HEK293 (cell line): Measurements from ENCODE around the gene LDLRAD4.

Experiments
- CTCF ChIA-PET: fragments of 350-600 bp; formaldehyde crosslinking; extraction: SDS; loops from one replicate; lab custom pipeline; 2021; ENCODE audit warnings: antibody characterized with exemption; lab: Yijun Ruan, JAX
- POLR2A ChIA-PET: fragments of 300-600 bp; formaldehyde crosslinking; extraction: SDS; loops from one replicate; lab custom pipeline; 2020; ENCODE audit warnings: antibody characterized with exemption, inconsistent platforms; lab: Yijun Ruan, JAX
- H3K27ac ChIP-seq: fragments of 200-500 bp; sonication (Bioruptor generic); 2 replicates; pipeline ENCODE4 v1.5.1; 2014; ENCODE audit warnings: low read depth, low read length, control low read depth, inconsistent platforms; ENCODE audit errors: extremely low read depth
- H3K36me3 ChIP-seq, 2 experiments: fragments of 200-500 bp in 1 of 2; sonication (Bioruptor generic) in 1 of 2; 1 replicate in 1 of 2; 2 replicates in 1 of 2; pipeline ENCODE4 v1.5.1; 2014 to 2017; ENCODE audit warnings: inconsistent platforms in 2 of 2, low read length in 2 of 2; ENCODE audit not compliant: control insufficient read depth in 2 of 2, insufficient read depth in 1 of 2
- H3K4me1 ChIP-seq: fragments of 200-500 bp; sonication (Bioruptor generic); 2 replicates; pipeline ENCODE4 v1.5.1; 2014; ENCODE audit warnings: mild to moderate bottlenecking, low read length, inconsistent platforms; ENCODE audit not compliant: control insufficient read depth, insufficient read depth
- H3K4me3 ChIP-seq: 2 replicates; pipeline ENCODE4 v1.5.1; 2011; ENCODE audit warnings: low read depth, mild to moderate bottlenecking, control low read depth, low read length, moderate library complexity
- H3K9me3 ChIP-seq: fragments of 200-500 bp; sonication (Bioruptor generic); 2 replicates; pipeline ENCODE4 v1.5.1; 2014; ENCODE audit warnings: low read depth, low read length, inconsistent platforms; ENCODE audit not compliant: control insufficient read depth, insufficient read depth
- GLI4 ChIP-seq: fragments of 450-650 bp; formaldehyde crosslinking; IDR thresholded peaks from 2 replicates; pipeline ENCODE4 v1.5.1; 2016; ENCODE audit warnings: missing biosample characterization, missing genetic modification characterization
- KLF16 ChIP-seq: fragments of 450-650 bp; formaldehyde crosslinking; IDR thresholded peaks from 2 replicates; pipeline ENCODE4 v1.5.1; 2017; ENCODE audit warnings: missing biosample characterization, missing genetic modification characterization
- KLF9 ChIP-seq: fragments of 450-650 bp; formaldehyde crosslinking; IDR thresholded peaks from 2 replicates; pipeline ENCODE4 v1.5.1; 2016; ENCODE audit warnings: missing biosample characterization, missing genetic modification characterization, low read depth
- PRDM4 ChIP-seq: fragments of 450-650 bp; formaldehyde crosslinking; IDR thresholded peaks from 2 replicates; pipeline ENCODE4 v1.5.1; 2017; ENCODE audit warnings: missing biosample characterization, missing genetic modification characterization
- TCF7L2 ChIP-seq: IDR thresholded peaks from 2 replicates; pipeline ENCODE4 v1.6.1; 2011; ENCODE audit warnings: low read depth, mild to moderate bottlenecking, inconsistent platforms, low read length, moderate library complexity, borderline replicate concordance
- ZNF24 ChIP-seq: fragments of 450-650 bp; formaldehyde crosslinking; IDR thresholded peaks from 2 replicates; pipeline ENCODE4 v1.5.1; 2016; ENCODE audit warnings: missing biosample characterization, missing genetic modification characterization
- ZNF510 ChIP-seq: fragments of 450-650 bp; formaldehyde crosslinking; IDR thresholded peaks from 2 replicates; pipeline ENCODE4 v1.5.1; 2018; ENCODE audit warnings: mild to moderate bottlenecking, missing genetic modification characterization, missing biosample characterization; ENCODE audit not compliant: insufficient replicate concordance
- ZNF518A ChIP-seq: fragments of 450-650 bp; formaldehyde crosslinking; conservative IDR thresholded peaks from 2 replicates; pipeline ENCODE4 v1.5.1; 2016; ENCODE audit warnings: low read depth, missing biosample characterization, missing genetic modification characterization
- ZNF544 ChIP-seq: fragments of 450-650 bp; formaldehyde crosslinking; IDR thresholded peaks from 2 replicates; pipeline ENCODE4 v1.5.0; 2017; ENCODE audit warnings: missing biosample characterization, missing genetic modification characterization
- ZNF660 ChIP-seq: fragments of 450-650 bp; IDR thresholded peaks from 2 replicates; pipeline ENCODE4 v1.5.1; 2018; ENCODE audit warnings: missing biosample characterization, mild to moderate bottlenecking, missing genetic modification characterization
- ZNF777 ChIP-seq: fragments of 450-650 bp; formaldehyde crosslinking; IDR thresholded peaks from 2 replicates; pipeline ENCODE4 v1.5.1; 2017; ENCODE audit warnings: missing biosample characterization, missing genetic modification characterization, borderline replicate concordance
- ZXDB ChIP-seq: fragments of 450-650 bp; formaldehyde crosslinking; IDR thresholded peaks from 2 replicates; pipeline ENCODE4 v1.5.1; 2016; ENCODE audit warnings: missing biosample characterization, missing genetic modification characterization
- TF ChIP-seq, protein P1 (sequence below): fragments of 450-650 bp; IDR thresholded peaks from 2 replicates; pipeline ENCODE4 v1.5.1; 2018; ENCODE audit warnings: missing biosample characterization, missing genetic modification characterization
- TF ChIP-seq, protein P2 (sequence below): fragments of 450-650 bp; formaldehyde crosslinking; IDR thresholded peaks from 2 replicates; pipeline ENCODE4 v1.5.1; 2016; ENCODE audit warnings: missing biosample characterization, missing genetic modification characterization
- TF ChIP-seq, protein P3 (sequence below): sonication (generic); formaldehyde crosslinking; IDR thresholded peaks from 2 replicates; pipeline ENCODE4 v1.8.1; 2022; ENCODE audit warnings: mild to moderate bottlenecking, moderate library complexity, missing genetic modification reagents
- TF ChIP-seq, protein P4 (sequence below): fragments of 450-650 bp; formaldehyde crosslinking; IDR thresholded peaks from 2 replicates; pipeline ENCODE4 v1.5.1; 2016; ENCODE audit warnings: missing biosample characterization, missing genetic modification characterization
- TF ChIP-seq, protein P5 (sequence below): IDR thresholded peaks from 2 replicates; pipeline ENCODE4 v1.6.1; 2011; ENCODE audit warnings: mild to moderate bottlenecking, low read depth, low read length, borderline replicate concordance

The LDLRAD4 gene

GRCh38 chr18:13328213-13328612 lies 109.7 kb downstream of the LDLRAD4 start:
- no peaks in the 10 kb centered on the region for H3K4me1 ChIP-seq
- no peaks in the 10 kb centered on the region for H3K36me3 ChIP-seq
- POLR2A ChIA-PET: no interaction called here
- TF ChIP-seq ZNF518A (tag by site-specific recombination) (no peak), ZNF544 (no peak), KLF16 (no peak), ZNF777 (no peak), PRDM4 (tag by site-specific recombination) (no peak)
- TF ChIP-seq, protein P1, sequence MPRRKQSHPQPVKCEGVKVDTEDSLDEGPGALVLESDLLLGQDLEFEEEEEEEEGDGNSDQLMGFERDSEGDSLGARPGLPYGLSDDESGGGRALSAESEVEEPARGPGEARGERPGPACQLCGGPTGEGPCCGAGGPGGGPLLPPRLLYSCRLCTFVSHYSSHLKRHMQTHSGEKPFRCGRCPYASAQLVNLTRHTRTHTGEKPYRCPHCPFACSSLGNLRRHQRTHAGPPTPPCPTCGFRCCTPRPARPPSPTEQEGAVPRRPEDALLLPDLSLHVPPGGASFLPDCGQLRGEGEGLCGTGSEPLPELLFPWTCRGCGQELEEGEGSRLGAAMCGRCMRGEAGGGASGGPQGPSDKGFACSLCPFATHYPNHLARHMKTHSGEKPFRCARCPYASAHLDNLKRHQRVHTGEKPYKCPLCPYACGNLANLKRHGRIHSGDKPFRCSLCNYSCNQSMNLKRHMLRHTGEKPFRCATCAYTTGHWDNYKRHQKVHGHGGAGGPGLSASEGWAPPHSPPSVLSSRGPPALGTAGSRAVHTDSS (tag by site-specific recombination): no peak
- TF ChIP-seq, protein P2, sequence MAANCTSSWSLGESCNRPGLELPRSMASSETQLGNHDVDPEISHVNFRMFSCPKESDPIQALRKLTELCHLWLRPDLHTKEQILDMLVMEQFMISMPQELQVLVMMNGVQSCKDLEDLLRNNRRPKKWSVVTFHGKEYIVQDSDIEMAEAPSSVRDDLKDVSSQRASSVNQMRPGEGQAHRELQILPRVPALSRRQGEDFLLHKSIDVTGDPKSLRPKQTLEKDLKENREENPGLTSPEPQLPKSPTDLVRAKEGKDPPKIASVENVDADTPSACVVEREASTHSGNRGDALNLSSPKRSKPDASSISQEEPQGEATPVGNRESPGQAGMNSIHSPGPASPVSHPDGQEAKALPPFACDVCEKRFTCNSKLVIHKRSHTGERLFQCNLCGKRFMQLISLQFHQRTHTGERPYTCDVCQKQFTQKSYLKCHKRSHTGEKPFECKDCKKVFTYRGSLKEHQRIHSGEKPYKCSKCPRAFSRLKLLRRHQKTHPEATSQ (tag by site-specific recombination): no peak
- no peaks in the 10 kb centered on the region for H3K9me3 ChIP-seq
- H3K27ac ChIP-seq: no peak overlapping the region
- CTCF ChIA-PET: no interaction called here
- H3K4me3 ChIP-seq: no peak overlapping the region

DNA sequence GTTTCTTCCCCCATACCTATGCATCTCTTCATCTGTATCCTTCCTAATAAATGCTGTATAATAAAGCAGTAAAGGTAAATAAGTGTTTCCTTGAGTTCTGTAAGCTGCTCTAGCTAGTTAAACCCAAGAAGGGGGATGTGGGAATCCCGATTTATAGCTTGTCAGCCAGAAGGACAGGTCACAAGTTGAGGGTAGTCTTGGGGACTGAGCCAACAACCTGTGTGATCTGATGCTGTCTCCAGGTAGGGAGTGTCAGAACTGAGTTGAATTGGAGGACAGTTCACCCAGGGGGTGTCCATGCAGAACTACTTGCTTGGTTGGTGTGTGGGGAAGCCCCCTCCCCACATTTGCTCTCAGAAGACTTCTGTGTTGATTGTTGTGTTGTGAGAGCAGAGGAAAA lies 112.4 kb downstream of the LDLRAD4 start:
- Histone ChIP-seq H3K4me1 (no peaks in the 10 kb centered on the region), H3K27ac (no peak overlapping the region), H3K4me3 (no peak overlapping the region), H3K9me3 (no peaks in the 10 kb centered on the region), H3K36me3 (no peaks in the 10 kb centered on the region)
- ChIA-PET POLR2A (no interaction called here), CTCF (interaction anchor here (0.7 kb wide), 1 partner anchor 1052 kb away, joined by 3 read pairs; no protein-coding TSS in a partner anchor)
- no peak for TF ChIP-seq KLF9
- no peak for TF ChIP-seq GLI4
- TF ChIP-seq ZNF510 (tag by site-specific recombination): no peak
- no peak for TF ChIP-seq ZNF660 (tag by site-specific recombination)
- no peak for TF ChIP-seq ZXDB
- TF ChIP-seq, protein P3, sequence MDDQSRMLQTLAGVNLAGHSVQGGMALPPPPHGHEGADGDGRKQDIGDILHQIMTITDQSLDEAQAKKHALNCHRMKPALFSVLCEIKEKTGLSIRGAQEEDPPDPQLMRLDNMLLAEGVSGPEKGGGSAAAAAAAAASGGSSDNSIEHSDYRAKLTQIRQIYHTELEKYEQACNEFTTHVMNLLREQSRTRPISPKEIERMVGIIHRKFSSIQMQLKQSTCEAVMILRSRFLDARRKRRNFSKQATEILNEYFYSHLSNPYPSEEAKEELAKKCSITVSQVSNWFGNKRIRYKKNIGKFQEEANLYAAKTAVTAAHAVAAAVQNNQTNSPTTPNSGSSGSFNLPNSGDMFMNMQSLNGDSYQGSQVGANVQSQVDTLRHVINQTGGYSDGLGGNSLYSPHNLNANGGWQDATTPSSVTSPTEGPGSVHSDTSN (CRISPR knock-in tag): no peak
- TF ChIP-seq, protein P4, sequence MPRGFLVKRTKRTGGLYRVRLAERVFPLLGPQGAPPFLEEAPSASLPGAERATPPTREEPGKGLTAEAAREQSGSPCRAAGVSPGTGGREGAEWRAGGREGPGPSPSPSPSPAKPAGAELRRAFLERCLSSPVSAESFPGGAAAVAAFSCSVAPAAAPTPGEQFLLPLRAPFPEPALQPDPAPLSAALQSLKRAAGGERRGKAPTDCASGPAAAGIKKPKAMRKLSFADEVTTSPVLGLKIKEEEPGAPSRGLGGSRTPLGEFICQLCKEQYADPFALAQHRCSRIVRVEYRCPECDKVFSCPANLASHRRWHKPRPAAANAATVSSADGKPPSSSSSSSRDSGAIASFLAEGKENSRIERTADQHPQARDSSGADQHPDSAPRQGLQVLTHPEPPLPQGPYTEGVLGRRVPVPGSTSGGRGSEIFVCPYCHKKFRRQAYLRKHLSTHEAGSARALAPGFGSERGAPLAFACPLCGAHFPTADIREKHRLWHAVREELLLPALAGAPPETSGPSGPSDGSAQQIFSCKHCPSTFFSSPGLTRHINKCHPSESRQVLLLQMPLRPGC (tag by site-specific recombination): no peak
- TF ChIP-seq, protein P5, sequence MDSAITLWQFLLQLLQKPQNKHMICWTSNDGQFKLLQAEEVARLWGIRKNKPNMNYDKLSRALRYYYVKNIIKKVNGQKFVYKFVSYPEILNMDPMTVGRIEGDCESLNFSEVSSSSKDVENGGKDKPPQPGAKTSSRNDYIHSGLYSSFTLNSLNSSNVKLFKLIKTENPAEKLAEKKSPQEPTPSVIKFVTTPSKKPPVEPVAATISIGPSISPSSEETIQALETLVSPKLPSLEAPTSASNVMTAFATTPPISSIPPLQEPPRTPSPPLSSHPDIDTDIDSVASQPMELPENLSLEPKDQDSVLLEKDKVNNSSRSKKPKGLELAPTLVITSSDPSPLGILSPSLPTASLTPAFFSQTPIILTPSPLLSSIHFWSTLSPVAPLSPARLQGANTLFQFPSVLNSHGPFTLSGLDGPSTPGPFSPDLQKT: no peak
- TF ChIP-seq ZNF24 (tag by site-specific recombination): no peak
- TF ChIP-seq TCF7L2: no peak
